ENCODE measurements around the gene PPP3CA.
"Not testable (repeated sequence)": the region's sequence is repeated elsewhere in the genome, so short reads cannot be mapped to it uniquely, and the experiment has no call there.

PPP3CA gene

DNA sequence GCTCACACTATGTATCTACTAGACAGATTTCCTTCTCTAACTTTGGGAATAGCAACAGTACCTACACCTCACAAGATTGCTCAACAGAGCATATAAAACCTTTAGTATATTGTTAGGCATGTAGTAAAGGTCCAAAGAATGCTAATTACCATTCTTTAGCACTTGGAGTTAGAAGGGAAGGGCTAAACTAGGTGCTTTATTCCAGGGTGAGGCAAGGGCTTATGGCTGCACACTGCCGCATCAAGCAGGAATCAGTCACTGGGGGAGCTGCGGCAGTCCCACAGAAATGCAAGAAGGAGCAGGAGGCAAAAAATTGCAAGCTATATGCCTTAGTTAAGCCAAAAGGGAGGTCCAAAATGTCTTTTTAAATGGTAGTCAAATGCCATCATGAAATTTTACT lies 162.7 kb downstream of the PPP3CA start:
- no peak overlapping the region for H3K4me3 ChIP-seq (ENCODE audit: severe bottlenecking)
- no peaks in the 10 kb centered on the region for H3K27me3 ChIP-seq (ENCODE audit: insufficient read depth, poor library complexity, severe bottlenecking)
- H3K27ac ChIP-seq (ENCODE audit: poor library complexity, severe bottlenecking): peak overlapping the region; percentile 30
- TF ChIP-seq CTCF (IDR thresholded peaks at IDR 0.05; ENCODE audit: poor library complexity, severe bottlenecking): no peak
- H3K36me3 ChIP-seq (ENCODE audit: low read depth): peaks cover 16% of the 10 kb centered on the region
- H3K9me3 ChIP-seq (ENCODE audit: severe bottlenecking): peaks cover 1% of the 10 kb centered on the region
- DNase-seq (ENCODE audit: low spot score): no peak
- H3K4me1 ChIP-seq (ENCODE audit: insufficient read depth, poor library complexity, severe bottlenecking): peaks cover 28% of the 10 kb centered on the region
- no peak for ATAC-seq (ENCODE audit: low read depth)

- peak; percentile 96 for ATAC-seq (ENCODE audit: low read depth)
- no peak for DNase-seq (ENCODE audit: low spot score)
- Histone ChIP-seq H3K36me3 (ENCODE audit: low read depth) (peaks cover 16% of the 10 kb centered on the region), H3K27me3 (ENCODE audit: insufficient read depth, poor library complexity, severe bottlenecking) (no peaks in the 10 kb centered on the region), H3K27ac (ENCODE audit: poor library complexity, severe bottlenecking) (peak overlapping the region; percentile 30), H3K4me1 (ENCODE audit: insufficient read depth, poor library complexity, severe bottlenecking) (peaks cover 31% of the 10 kb centered on the region), H3K9me3 (ENCODE audit: severe bottlenecking) (peaks cover 2% of the 10 kb centered on the region), H3K4me3 (ENCODE audit: severe bottlenecking) (no peak overlapping the region)
- TF ChIP-seq CTCF (IDR thresholded peaks at IDR 0.05; ENCODE audit: poor library complexity, severe bottlenecking): no peak
Measured at GRCh38 chr4:101183666-101184373, 163.5 kb downstream of the PPP3CA start.

DNA sequence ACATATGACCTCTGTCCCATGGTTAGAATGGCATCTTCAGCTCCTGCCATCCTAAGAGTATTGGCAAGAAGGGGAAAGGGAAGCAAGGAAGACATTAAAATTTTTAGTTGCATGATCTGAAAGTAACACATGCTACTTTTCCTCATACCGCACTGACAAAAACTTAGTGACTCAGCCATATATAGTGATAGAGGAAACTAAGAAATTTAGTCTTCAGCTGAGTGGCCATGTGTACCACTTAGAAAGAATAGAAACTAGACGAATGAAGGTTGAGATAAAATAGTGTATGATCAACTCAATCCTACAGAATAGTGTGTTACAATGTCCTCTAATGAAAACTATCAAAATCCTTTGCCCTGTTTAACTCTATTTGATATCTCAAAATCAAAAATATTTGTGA lies 164.1 kb downstream of the PPP3CA start:
- Histone ChIP-seq H3K9me3 (ENCODE audit: severe bottlenecking) (peaks cover 2% of the 10 kb centered on the region), H3K27ac (ENCODE audit: poor library complexity, severe bottlenecking) (peak overlapping the region; percentile 30), H3K4me1 (ENCODE audit: insufficient read depth, poor library complexity, severe bottlenecking) (peaks cover 25% of the 10 kb centered on the region), H3K4me3 (ENCODE audit: severe bottlenecking) (no peak overlapping the region), H3K36me3 (ENCODE audit: low read depth) (peaks cover 16% of the 10 kb centered on the region), H3K27me3 (ENCODE audit: insufficient read depth, poor library complexity, severe bottlenecking) (no peaks in the 10 kb centered on the region)
- no peak for TF ChIP-seq CTCF (IDR thresholded peaks at IDR 0.05; ENCODE audit: poor library complexity, severe bottlenecking)
- DNase-seq (ENCODE audit: low spot score) (no peak), ATAC-seq (ENCODE audit: low read depth) (0 out of 3 replicates have a peak, but pooled peaks have one; percentile 9)

DNA sequence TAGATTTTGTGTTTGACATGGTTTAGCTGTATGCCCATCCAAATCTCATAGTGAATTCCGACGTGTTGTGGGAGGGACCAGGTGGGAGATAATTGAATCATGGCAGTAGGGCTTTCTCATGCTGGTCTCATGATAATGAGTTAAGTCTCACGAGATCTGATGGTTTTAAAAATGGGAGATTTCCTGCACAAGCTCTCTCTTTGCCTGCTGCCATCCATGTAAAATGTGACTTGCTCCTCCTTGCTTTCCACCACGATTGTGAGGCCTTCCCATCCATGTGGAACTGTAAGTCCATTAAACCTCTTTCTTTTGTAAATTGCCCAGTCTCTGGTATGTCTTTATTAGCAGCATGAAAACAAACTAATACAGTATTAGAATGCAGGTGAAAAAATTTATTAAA lies 164.6 kb downstream of the PPP3CA start:
- DNase-seq (ENCODE audit: low spot score); H3K9me3 ChIP-seq (ENCODE audit: severe bottlenecking); H3K27me3 ChIP-seq (ENCODE audit: insufficient read depth, poor library complexity, severe bottlenecking); H3K27ac ChIP-seq (ENCODE audit: poor library complexity, severe bottlenecking); ATAC-seq (ENCODE audit: low read depth); H3K4me3 ChIP-seq (ENCODE audit: severe bottlenecking): not testable (repeated sequence)
- peaks cover 16% of the 10 kb centered on the region for H3K36me3 ChIP-seq (ENCODE audit: low read depth)
- peaks cover 22% of the 10 kb centered on the region for H3K4me1 ChIP-seq (ENCODE audit: insufficient read depth, poor library complexity, severe bottlenecking)

DNA sequence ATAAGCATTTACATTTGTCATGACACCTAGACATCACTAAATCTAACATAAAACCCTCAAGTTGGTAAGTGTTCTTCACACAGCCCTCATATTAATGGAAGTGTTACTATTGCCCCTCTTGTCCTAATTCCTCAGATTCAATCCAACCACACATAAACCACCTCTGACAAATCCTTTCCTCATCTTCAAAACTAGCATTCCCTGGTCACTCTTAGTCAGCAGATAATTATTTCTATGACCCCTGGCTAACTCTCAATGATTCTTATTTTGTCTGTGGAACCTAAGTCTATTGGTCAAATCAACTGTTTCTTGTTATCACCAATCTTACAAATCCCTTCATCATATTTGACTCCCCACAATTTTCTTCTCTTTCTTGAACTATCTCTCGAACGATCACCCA lies 168.6 kb downstream of the PPP3CA start:
- no peak for TF ChIP-seq CTCF (IDR thresholded peaks at IDR 0.05; ENCODE audit: poor library complexity, severe bottlenecking)
- ATAC-seq (ENCODE audit: low read depth): no peak
- DNase-seq (ENCODE audit: low spot score): no peak
- Histone ChIP-seq H3K27ac (ENCODE audit: poor library complexity, severe bottlenecking) (no peak overlapping the region), H3K36me3 (ENCODE audit: low read depth) (peaks cover 14% of the 10 kb centered on the region), H3K4me1 (ENCODE audit: insufficient read depth, poor library complexity, severe bottlenecking) (peaks cover 17% of the 10 kb centered on the region), H3K4me3 (ENCODE audit: severe bottlenecking) (no peak overlapping the region), H3K27me3 (ENCODE audit: insufficient read depth, poor library complexity, severe bottlenecking) (no peaks in the 10 kb centered on the region), H3K9me3 (ENCODE audit: severe bottlenecking) (peaks cover 2% of the 10 kb centered on the region)

Data from RWPE2 (cell line).